ENCODE measurements around the gene REEP5.
"Not testable (repeated sequence)": the region's sequence is repeated elsewhere in the genome, so short reads cannot be mapped to it uniquely, and the experiment has no call there.

The REEP5 gene

GRCh38 chr5:112931473-112931872 lies 9.4 kb upstream of the REEP5 start:
- no peak for DNase-seq

DNA sequence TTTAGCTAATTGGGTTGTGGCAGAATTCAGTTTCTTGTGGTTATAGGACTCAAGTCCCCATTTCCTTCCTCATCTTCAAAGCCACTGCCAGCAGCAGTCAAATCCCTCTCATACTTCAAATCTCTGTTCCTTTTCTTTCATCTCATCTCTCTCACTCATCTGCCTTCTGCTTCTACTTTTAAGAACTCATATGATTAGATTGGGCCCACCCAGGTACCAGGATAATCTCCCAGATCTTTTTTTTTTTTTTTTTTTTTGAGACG lies 8.0 kb upstream of the REEP5 start:
- DNase-seq, result no peak

- no peak for DNase-seq
Measured at GRCh38 chr5:112929336-112930081, 7.5 kb upstream of the REEP5 start.

DNA sequence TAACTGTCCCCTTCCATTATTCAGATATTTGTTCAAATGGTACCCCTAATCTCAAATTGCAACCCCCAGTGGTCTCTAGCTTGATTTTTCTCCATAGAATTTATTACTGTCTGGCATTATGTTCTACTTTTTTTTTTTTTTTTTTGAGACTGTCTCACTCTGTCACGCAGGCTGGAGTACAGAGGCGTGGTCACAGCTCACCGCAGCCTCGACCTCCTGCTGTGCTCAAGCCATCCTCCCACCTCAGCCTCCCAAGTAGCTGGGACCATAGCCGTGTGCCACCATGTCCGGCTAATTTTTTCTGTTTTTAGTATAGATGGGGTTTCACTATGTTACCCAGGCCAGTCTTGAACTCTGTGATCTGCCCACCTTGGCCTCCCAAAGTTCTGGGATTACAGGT lies 2.0 kb upstream of the REEP5 start:
- no peak for DNase-seq

GRCh38 chr5:112923148-112923917 lies 1.3 kb upstream of the REEP5 start:
- no peak for DNase-seq

DNA sequence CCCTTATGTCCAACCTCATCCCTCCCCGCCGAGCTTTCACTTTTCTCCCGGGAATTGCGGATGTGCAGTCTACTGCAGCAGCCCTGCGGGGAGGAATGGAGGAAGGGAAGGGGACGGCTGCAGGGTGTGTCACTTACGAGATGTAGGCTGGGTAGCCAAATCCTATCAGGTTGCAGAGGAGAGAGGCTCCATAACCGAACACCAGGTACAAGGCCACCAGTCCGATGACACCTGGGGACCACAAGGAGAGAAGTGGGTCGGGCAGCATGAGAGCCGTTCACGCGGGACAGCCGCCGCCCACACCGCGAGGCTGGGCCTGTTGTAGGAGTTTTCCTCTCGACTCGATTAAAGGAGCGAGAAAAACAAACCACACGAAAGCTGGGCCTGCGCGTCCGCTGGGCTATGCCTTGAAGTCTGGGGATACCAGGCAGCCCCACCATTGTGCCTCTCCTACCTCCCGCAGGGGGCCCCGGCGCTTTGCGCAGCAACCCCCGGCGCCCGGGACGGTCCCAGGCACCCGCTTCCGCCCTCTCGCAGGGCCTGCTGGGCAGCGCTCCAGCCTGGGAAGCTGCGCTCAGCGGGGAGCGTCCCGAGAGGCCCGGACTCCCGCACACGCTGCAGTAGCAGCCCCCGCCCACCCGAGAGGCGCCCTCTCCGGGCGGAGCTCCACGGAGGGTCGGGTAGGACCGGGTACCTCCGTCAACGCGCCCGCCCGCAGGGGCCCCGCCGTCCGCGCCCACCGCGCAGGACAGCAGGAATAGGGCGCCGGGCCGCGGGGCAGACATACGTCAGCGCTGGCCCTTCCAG lies 798 bp downstream of the REEP5 start:
- no peak for DNase-seq

GRCh38 chr5:112919972-112920371 lies 2.1 kb downstream of the REEP5 start:
- no peak for DNase-seq

- DNase-seq, result no peak
Measured at GRCh38 chr5:112918679-112919078, 3.3 kb downstream of the REEP5 start.

DNA sequence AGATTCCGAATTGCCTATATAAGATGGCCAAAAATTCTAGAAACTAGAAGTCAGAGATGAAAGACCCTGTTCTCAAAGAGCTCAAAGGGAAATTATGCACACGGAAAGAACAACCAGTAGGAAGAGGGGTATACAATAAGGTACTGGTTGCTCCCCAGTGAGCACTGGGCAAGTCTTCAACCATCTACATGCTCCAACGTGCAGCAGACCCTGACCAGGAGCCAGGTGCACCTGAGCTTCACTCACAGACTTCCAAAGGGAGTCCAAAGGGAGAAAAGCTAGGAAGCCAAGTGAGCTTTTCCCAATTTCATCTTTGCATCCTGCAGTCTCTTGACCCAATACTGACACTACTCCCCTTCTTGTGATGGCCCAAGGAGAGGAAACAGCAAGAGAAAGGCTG lies 3.9 kb downstream of the REEP5 start:
- no peak for DNase-seq

GRCh38 chr5:112917453-112917995 lies 4.5 kb downstream of the REEP5 start:
- no peak for DNase-seq

DNA sequence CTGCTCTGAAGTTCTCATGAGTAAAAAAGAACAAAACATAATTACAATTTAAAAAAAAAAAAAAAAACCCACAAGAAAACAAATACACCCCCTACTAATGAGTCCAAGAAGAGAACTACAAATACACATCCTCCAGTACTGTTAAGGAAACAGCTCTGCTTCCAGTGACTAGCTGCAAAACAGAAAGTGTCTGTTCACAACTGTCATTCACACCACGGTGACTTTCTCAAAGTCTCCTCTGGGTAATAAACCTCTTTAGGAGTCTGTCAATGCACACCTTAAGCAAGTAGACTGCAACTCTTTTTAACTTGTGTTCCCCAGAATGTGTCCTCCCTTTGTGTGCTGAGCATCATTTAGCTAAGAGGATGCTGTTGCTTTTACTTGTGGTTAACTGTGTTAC lies 6.2 kb downstream of the REEP5 start:
- no peak for DNase-seq

- DNase-seq, result no peak
Measured at GRCh38 chr5:112914584-112914983, 7.4 kb downstream of the REEP5 start.

GRCh38 chr5:112910529-112910928 lies 11.5 kb downstream of the REEP5 start:
- no peak for DNase-seq

- DNase-seq, result no peak
Measured at GRCh38 chr5:112908854-112909253, 13.2 kb downstream of the REEP5 start.

DNA sequence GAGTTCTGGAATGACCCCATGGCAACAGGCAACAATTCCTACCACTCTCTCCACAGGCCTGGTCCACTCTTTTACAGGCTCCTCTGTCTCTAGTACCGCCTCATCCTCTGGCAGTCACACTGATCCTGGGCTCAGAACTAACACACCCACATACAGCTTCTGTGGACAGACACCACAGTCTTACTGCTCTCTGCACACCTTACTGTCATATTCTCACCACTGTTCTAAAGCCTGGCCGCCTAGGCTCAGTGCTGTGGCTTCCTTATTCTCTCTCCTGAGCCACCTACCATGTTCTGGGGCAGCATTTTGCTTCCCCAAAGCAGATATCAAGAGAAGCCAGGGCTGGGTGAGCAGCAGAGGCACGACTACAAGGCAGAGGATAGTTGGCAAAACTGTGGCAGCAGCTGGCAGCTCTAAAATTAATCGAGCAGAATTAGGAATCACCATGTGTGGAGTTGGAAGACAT lies 14.8 kb downstream of the REEP5 start:
- DNase-seq, result no peak

DNA sequence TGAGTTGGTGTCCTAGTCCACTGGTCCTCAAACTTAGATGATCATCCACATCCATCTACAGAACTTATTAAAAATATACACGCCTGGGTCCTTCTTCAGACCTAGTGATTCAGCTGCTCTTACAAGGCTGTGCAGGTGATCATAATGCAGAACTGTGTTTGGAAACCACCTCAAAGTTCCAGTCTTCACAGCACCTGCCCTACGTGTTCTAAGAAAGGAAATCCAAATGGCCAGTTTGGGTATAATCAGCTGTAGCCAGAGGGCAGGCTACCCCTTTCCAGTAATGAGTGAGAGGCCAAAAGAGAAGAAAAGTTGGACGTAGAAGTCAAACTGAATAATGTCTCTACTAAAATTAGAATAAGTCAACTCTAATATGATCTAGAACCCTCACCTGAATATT lies 15.4 kb downstream of the REEP5 start:
- no peak for DNase-seq

DNA sequence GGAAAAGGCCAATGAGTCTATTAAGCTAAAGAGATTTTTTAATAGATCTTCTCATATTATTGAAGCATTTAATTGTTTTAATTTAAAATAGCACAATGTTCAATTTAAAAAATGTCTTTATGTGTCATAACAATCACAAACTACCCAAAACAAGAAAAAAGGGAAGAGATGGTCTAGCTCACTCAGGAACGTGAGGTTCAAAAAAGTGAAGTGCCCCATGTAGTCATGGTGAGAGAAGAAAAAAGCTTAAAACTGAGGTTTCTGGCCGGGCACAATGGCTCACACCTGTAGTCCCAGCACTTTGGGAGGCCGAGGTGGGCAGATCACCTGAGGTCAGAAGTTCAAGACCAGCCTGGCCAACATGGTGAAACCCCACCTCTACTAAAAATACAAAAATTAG lies 17.0 kb downstream of the REEP5 start:
- DNase-seq, result not testable (repeated sequence)

DNA sequence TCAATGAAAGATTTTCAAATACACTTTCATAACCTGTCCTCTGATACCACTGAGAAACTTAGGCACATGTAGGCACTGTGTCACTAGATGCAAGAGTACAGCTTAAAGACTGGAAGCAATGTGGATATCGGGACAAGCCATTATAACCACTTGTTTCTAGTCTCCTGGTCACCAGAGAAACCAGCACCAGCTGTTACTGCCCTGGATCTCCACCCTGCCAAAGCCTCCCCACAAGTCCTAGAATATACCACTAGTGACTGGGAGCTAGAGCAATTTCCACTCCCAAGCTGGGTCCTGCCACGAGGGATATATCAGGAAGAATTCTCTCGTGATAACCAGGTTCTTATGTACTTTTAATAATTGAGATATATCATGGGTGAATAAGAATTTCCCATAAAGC lies 19.5 kb downstream of the REEP5 start:
- DNase-seq, result no peak

- DNase-seq, result no peak
Measured at GRCh38 chr5:112895682-112896081, 26.3 kb downstream of the REEP5 start.

DNA sequence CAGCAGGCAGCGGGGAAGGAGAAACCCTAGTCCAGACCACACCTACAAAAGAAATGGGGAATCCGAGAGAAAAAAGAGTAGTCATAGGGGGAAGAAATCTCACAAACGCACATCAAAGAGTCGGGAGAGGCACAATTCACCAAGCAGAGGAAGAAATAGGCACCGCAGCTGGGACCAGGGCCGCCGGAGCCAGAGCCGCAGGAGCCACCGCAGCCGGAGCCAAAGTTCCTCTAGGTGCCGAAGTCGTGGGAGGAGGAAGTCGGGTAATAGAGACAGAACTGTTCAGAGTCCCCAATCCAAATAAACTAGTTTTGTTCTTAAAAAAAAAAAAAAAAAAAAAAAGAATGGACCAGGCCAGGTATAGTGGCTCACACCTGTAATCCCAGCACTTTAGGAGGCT lies 29.3 kb downstream of the REEP5 start:
- DNase-seq, result no peak

- DNase-seq, result not testable (repeated sequence)
Measured at GRCh38 chr5:112892066-112892465, 30.0 kb downstream of the REEP5 start.

DNA sequence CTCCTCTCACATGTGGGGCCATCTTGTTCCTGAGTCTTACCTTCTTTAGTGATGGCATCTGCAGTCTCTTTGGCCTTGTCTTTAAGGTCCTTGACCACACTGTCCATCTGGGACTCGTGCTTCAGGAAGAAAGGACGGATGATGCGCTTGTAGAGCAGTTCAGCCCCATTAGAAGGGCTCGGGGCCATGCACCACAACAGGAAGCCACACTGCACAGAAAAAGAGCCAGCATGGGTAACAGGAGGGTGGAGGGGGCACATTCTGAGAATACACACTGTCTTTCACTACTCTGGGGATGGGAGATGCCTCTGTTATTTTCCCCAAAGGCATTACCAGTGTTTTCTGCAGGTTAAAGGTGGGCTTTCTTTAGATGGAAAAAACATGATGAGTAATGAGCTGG lies 35.1 kb downstream of the REEP5 start:
- DNase-seq, result no peak

GRCh38 chr5:112885001-112885400 lies 37.0 kb downstream of the REEP5 start:
- DNase-seq, result no peak

DNA sequence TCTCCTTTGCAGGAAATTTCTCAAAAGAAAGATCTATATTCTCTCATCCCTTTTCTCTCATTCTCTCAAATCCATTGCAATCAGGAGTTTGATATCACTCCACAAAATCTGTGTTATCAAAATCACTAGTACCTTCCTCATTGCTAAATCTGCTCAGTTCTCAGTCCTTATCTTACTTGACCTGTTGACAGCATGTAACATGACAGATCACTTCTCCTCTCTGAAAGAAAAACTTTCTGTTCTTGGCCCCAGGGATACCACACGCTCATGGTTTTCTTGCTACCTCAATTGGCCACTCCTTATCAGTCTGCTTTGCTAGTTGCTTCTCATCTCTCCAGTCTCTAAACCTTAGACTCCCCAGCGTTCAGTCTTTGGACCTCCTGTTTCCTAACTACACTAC lies 38.8 kb downstream of the REEP5 start:
- no peak for DNase-seq
